Coronary artery (tissue), 2 donors: ENCODE measurements around the gene SRBD1.

Experiments used
- DNase-seq: peaks from one replicate; pipeline ENCODE4 v3.0.0-alpha.2; 2017; ENCODE audit warnings: low spot score
- H3K27ac ChIP-seq, 2 donors: fragments of 200-600 bp; sonication (generic); one replicate each; pipeline ENCODE4 v1.5.1; 2016 to 2019
- H3K4me3 ChIP-seq: fragments of 200-600 bp; sonication (generic); 2 replicates; pipeline ENCODE4 v1.5.1; 2016; ENCODE audit warnings: mild to moderate bottlenecking, moderate library complexity
- CTCF ChIP-seq: fragments of 200-600 bp; sonication (generic); IDR thresholded peaks from one replicate; pipeline ENCODE4 v1.5.1; 2019; ENCODE audit warnings: antibody characterized with exemption

SRBD1 gene

GRCh38 chr2:45442026-45442425, 169.0 kb downstream of the SRBD1 start:
- DNase-seq: no peak
- no peak for TF ChIP-seq CTCF
- no peak overlapping the region for H3K4me3 ChIP-seq
- no peak overlapping the region for H3K27ac ChIP-seq

GRCh38 chr2:45441571-45441970, 169.5 kb downstream of the SRBD1 start:
- no peak for TF ChIP-seq CTCF
- Histone ChIP-seq H3K4me3 (no peak overlapping the region), H3K27ac (no peak overlapping the region)
- DNase-seq: no peak

- Histone ChIP-seq H3K27ac (no peak overlapping the region), H3K4me3 (no peak overlapping the region)
- no peak for TF ChIP-seq CTCF
- no peak for DNase-seq
Observed at GRCh38 chr2:45439788-45440773, 171.0 kb downstream of the SRBD1 start.

GRCh38 chr2:45438872-45439665, 172.0 kb downstream of the SRBD1 start:
- no peak for TF ChIP-seq CTCF
- DNase-seq: no peak
- H3K27ac ChIP-seq: no peak overlapping the region
- H3K4me3 ChIP-seq: no peak overlapping the region

- DNase-seq: no peak
- no peak for TF ChIP-seq CTCF
- no peak overlapping the region for H3K27ac ChIP-seq
- H3K4me3 ChIP-seq: no peak overlapping the region
Observed at GRCh38 chr2:45436456-45436855, 174.6 kb downstream of the SRBD1 start.

- Histone ChIP-seq H3K27ac (no peak overlapping the region), H3K4me3 (no peak overlapping the region)
- TF ChIP-seq CTCF: no peak
- no peak for DNase-seq
Observed at GRCh38 chr2:45435316-45435715, 175.8 kb downstream of the SRBD1 start.
